Kidney epithelial cell (primary cell): ENCODE results near the gene PAPLN. TPM values are rescaled to one million over a fixed set of nuclear protein-coding genes. Genes with fewer than 3 reads are reported as not detected.

Experiments used
- DNase-seq: peaks from one replicate; pipeline ENCODE4 v3.0.0-alpha.2; 2010; ENCODE audit warnings: low read depth
- H3K27me3 ChIP-seq: 2 replicates; pipeline ENCODE4 v1.6.0; 2011; ENCODE audit warnings: low read length; ENCODE audit not compliant: control insufficient read depth, insufficient read depth
- H3K36me3 ChIP-seq: 2 replicates; pipeline ENCODE4 v1.5.1; 2011; ENCODE audit warnings: low read length; ENCODE audit not compliant: control insufficient read depth, insufficient read depth
- H3K4me3 ChIP-seq: 2 replicates; pipeline ENCODE4 v1.5.1; 2011; ENCODE audit warnings: low read depth, mild to moderate bottlenecking, control low read depth, low read length
- CTCF ChIP-seq: IDR thresholded peaks from 2 replicates; pipeline ENCODE4 v1.5.1; 2011; ENCODE audit warnings: mild to moderate bottlenecking, moderate library complexity, low read length, control low read depth, inconsistent platforms; ENCODE audit not compliant: insufficient read depth, poor library complexity, severe bottlenecking
- total RNA-seq: library from RNA; depleted of rRNA; stranded (reverse); fragments of >200 nt; gene quantifications from 2 replicates; pipeline ENCODE4 v1.2.3, GENCODE V29; 2015

PAPLN gene
- total RNA-seq, 1 donor from 2014 or later, result 23.3 TPM

GRCh38 chr14:73289308-73289707 lies 52.0 kb downstream of the PAPLN start:
- Histone ChIP-seq H3K27me3 (no peaks in the 10 kb centered on the region), H3K4me3 (no peak overlapping the region), H3K36me3 (peaks cover 2% of the 10 kb centered on the region)
- no peak for TF ChIP-seq CTCF
- DNase-seq, result no peak

- no peak for TF ChIP-seq CTCF
- peaks cover 2% of the 10 kb centered on the region for H3K36me3 ChIP-seq
- no peaks in the 10 kb centered on the region for H3K27me3 ChIP-seq
- DNase-seq, result no peak
- no peak overlapping the region for H3K4me3 ChIP-seq
Observed at GRCh38 chr14:73289729-73290128, 52.4 kb downstream of the PAPLN start.

DNA sequence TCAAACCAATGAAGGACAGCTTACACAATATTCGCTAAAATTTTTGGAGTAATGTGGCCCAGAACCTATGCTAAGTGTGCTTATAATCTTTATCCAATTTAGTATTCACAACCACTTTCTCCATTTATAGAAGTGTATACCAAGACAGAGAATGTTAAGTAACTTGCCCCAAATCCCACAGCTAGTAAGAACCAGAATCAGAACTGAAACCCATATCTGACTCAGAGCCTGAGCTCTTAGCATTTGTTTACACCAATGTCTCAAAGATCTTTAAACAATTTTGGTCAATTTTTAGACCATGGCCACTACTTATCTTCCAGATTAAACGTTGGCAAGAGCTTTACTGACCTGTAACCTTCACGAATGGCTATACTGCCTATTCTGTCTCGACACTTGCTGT lies 53.0 kb downstream of the PAPLN start:
- TF ChIP-seq CTCF, result no peak
- H3K36me3 ChIP-seq, result peaks cover 2% of the 10 kb centered on the region
- DNase-seq, result no peak

DNA sequence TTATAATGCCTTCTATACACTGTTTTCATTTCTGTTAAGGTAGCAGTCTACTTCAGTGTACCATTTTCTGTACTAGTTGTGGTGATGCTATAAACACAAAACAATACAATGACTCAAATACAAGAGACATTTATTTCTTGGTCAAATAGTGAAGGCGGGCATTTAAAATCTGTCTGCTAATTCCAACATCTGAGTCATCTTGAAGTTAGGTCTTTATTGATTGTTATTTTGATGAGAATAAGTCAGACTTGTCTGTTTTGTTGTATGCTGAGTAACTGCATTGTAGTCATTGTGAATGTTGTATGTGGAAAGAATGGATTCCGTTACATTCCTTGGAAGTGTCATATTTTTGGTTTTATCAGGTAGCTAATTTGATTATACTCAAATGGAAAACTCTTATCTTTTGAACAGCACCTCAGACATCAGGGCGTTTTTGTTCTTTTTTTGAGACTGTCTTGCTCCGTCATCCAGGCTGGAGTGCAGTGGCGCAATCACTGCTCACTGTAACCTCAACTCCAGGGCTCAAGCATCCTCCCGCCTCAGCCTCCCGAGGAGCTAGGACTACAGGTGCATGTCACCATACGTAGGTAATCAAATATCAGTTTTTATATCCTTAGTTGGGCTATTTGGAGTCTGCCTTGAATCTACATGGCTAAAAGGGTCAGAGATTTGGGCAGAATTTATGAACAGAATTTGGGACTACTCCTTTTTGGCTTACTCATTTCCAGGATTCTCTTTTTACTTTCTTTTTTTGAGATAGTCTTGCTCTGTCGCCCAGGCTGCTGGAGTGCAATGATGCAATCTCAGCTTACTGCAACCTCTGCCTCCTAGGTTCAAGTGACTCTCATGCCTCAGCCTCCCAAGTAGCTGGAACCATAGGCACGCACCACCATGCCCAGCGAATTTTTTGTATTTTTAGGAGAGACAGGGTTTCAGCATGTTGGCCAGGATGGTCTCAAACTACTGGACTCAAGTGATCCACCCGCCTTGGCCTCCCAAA lies 56.8 kb downstream of the PAPLN start:
- no peak for DNase-seq
- no peak overlapping the region for H3K4me3 ChIP-seq
- no peak for TF ChIP-seq CTCF
- no peaks in the 10 kb centered on the region for H3K27me3 ChIP-seq
- H3K36me3 ChIP-seq, result peaks cover 2% of the 10 kb centered on the region

More for the DNA sequence above, 53.0 kb downstream of the PAPLN start:
- H3K4me3 ChIP-seq, result no peak overlapping the region
- no peaks in the 10 kb centered on the region for H3K27me3 ChIP-seq

DNA sequence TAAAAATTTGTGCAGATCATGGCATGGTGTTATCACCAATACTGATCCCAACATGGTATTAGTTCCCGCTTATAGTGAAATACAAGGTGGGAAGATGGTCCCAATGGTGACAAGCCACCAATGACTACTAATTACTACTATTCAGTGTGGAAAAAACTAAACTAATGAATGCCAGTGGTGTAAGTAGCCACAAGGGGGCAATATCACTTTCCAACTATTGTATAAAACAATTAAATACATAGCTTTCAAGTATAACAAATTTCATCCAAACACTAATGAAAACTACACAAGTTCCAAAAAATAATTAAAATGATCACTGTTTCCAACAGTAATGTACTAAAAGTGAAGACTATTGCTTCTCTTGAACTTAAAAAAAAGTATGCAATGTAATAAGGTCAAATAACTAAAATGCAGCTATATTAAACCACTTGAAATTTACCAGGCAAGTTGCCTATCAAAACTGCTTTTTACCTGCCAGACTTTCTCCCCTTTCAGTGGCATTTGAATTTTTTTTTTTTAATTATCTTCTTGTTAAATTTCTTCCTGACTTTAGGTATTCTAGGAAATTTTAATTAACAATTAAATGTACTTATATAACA lies 58.0 kb downstream of the PAPLN start:
- Histone ChIP-seq H3K27me3 (no peaks in the 10 kb centered on the region), H3K4me3 (no peak overlapping the region), H3K36me3 (peaks cover 2% of the 10 kb centered on the region)
- peak; percentile 59 for TF ChIP-seq CTCF
- no peak for DNase-seq

GRCh38 chr14:73305499-73305898 lies 68.2 kb downstream of the PAPLN start:
- no peak for DNase-seq
- H3K4me3 ChIP-seq, result no peak overlapping the region
- TF ChIP-seq CTCF, result no peak
- no peaks in the 10 kb centered on the region for H3K27me3 ChIP-seq
- H3K36me3 ChIP-seq, result no peaks in the 10 kb centered on the region
